Lower lobe of right lung (tissue), 2 donors: ENCODE measurements around the gene FXYD4. TPM values are rescaled to one million over a fixed set of nuclear protein-coding genes. Genes with fewer than 3 reads are reported as not detected.
A peak's percentile ranks its signal among the peaks of the same experiment; 100 is the strongest.

Source experiments
- ATAC-seq, 2 donors: fragments of 200-7000 bp; cut with Tn5 transposase; one replicate each; pipeline ENCODE4 v1.9.1; 2020 to 2022; ENCODE audit warnings: mild to moderate bottlenecking in 2 of 2, moderate library complexity in 2 of 2
- DNase-seq: peaks from one replicate; pipeline ENCODE4 v3.0.0-alpha.2; 2020
- H3K27ac ChIP-seq: fragments of 200-600 bp; one replicate; pipeline ENCODE4 v1.8.0; 2022
- H3K27me3 ChIP-seq: fragments of 200-600 bp; one replicate; pipeline ENCODE4 v1.8.0; 2022; ENCODE audit warnings: low read depth
- H3K36me3 ChIP-seq: fragments of 200-600 bp; one replicate; pipeline ENCODE4 v1.8.0; 2022; ENCODE audit warnings: mild to moderate bottlenecking
- H3K4me1 ChIP-seq: fragments of 200-600 bp; one replicate; pipeline ENCODE4 v1.8.0; 2022
- H3K4me3 ChIP-seq: fragments of 200-600 bp; one replicate; pipeline ENCODE4 v1.8.0; 2022; ENCODE audit warnings: mild to moderate bottlenecking
- H3K9me3 ChIP-seq: fragments of 200-600 bp; one replicate; pipeline ENCODE4 v1.8.0; 2022
- CTCF ChIP-seq: fragments of 200-600 bp; IDR thresholded peaks from one replicate; pipeline ENCODE4 v1.8.0; 2022; ENCODE audit warnings: antibody characterized with exemption, mild to moderate bottlenecking
- intact Hi-C: fragments of 100-400 bp; cut with DNase I; formaldehyde crosslinking; loops from one replicate; pipeline ENCODE4 v1.11.0; 2022
- long read RNA-seq: library from polyadenylated mRNA; unstranded; transcript quantifications from one replicate; pipeline ENCODE4 v2.0.0, GENCODE V29; 2021
- total RNA-seq: library from RNA; stranded (reverse); fragmentation: NEBNext Ultra II Directional; extraction: Animal tissue kit (Norgen Biotek cat#: 25700); gene quantifications from one replicate; pipeline ENCODE4 v1.2.1, GENCODE V29; 2021
- donor health status: DM: no; HTN: yes; CAD: no; lungs with severe emphysema.

Gene FXYD4
- not detected for total RNA-seq
- long read RNA-seq, result 0 reads

GRCh38 chr10:43371418-43371817, at the start of gene FXYD4:
TSS of gene FXYD4 (plus strand) at chr10:43371636. CDS start at chr10:43373747, 2,111 bp downstream.
- no peak for TF ChIP-seq CTCF
- no peak within 1 kb of the TSS for H3K27ac ChIP-seq
- peak; percentile 71 to 79 for ATAC-seq

DNA sequence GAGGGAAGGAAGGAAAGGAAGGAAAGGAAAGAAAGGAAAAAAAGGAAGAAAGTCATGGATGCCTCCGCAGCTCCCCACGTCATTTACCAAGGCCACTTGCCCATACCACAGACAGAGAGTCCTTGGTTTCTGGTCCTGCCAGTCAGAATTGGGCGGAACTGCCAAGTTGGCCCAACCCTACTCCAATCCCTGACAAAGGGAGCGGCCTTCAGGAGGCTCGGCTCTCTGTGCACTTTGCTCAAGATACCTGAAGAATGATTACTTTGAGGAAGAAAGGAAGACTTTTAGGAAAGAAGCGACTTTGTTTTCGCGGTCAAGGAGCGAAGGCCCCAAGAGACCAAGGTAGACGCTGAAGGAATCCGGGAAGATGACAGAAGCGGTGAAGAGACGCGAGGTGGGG, 49.1 kb upstream of the FXYD4 start:
- H3K36me3 ChIP-seq, result no peaks in the 10 kb centered on the region
- peak; percentile 74 to 86 for ATAC-seq
- peak overlapping the region; percentile 31 for H3K27ac ChIP-seq
- DNase-seq, result no peak
- peak overlapping the region; percentile 35 for H3K4me3 ChIP-seq
- H3K4me1 ChIP-seq, result peaks cover 4% of the 10 kb centered on the region
- H3K27me3 ChIP-seq, result peaks cover 10% of the 10 kb centered on the region
- intact Hi-C loops, result no loop called here
- no peaks in the 10 kb centered on the region for H3K9me3 ChIP-seq
- TF ChIP-seq CTCF, result no peak

More at GRCh38 chr10:43371418-43371817, at the start of gene FXYD4:
- no peaks in the 10 kb centered on the region for H3K4me1 ChIP-seq
- H3K4me3 ChIP-seq, result no peak within 1 kb of the TSS
- no peaks in the 10 kb centered on the region for H3K9me3 ChIP-seq
- H3K36me3 ChIP-seq, result no peaks in the 10 kb centered on the region
- intact Hi-C loops, result no loop called here
- no peaks in the 10 kb centered on the region for H3K27me3 ChIP-seq
- peak; percentile 70 for DNase-seq

DNA sequence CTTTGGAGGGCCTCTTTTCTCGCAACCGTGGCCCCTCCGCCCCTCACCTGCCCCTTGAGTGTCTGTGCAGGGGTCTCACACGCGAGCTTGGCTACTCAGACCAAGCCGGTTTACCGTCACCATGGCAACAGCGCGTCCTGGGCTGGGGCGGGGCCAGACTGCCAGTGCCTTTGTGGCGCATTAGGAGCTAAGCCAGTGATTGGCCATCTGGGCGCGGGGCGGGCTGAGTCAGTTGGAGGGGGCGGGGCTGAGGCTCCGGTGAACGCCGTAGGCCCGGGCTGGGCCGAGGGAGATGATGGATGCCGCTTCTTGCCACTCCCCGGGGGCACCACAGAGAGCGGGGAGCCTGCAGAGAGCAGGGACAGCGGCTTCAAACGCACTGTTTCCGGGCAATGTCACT, 48.7 kb upstream of the FXYD4 start:
- Histone ChIP-seq H3K9me3 (no peaks in the 10 kb centered on the region), H3K27me3 (peaks cover 10% of the 10 kb centered on the region), H3K27ac (peak overlapping the region; percentile 31), H3K36me3 (no peaks in the 10 kb centered on the region), H3K4me1 (peaks cover 4% of the 10 kb centered on the region), H3K4me3 (peak overlapping the region; percentile 35)
- ATAC-seq, result peak; percentile 97 to 99
- DNase-seq, result peak; percentile 94
- TF ChIP-seq CTCF, result no peak
- intact Hi-C loops, result no loop called here

DNA sequence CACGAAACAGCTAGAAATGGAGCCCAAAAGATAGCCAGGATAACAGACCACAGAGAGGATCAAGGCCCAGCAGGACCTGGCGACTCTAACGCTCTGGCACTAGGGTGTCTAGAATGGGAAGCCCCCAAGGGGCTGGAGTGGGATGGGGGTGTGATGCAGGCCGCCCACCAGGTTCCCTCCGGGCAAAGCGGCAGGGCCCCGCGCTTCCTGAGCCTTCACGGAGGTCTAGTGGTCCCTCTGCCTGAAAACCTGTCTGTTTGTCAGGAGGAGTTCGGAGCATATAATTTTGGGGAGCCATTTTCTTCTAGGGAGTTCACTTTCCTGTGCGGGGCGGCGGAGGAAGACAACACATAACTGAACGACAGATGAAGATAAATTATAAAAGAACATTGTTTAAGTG, 48.2 kb upstream of the FXYD4 start:
- no peak for ATAC-seq
- TF ChIP-seq CTCF, result no peak
- intact Hi-C loops, result no loop called here
- DNase-seq, result no peak
- Histone ChIP-seq H3K4me3 (peak overlapping the region; percentile 35), H3K27ac (peak overlapping the region; percentile 31), H3K4me1 (peaks cover 4% of the 10 kb centered on the region), H3K27me3 (peaks cover 10% of the 10 kb centered on the region), H3K36me3 (no peaks in the 10 kb centered on the region), H3K9me3 (no peaks in the 10 kb centered on the region)

- H3K27ac ChIP-seq, result no peak overlapping the region
- intact Hi-C loops, result no loop called here
- peaks cover 4% of the 10 kb centered on the region for H3K4me1 ChIP-seq
- H3K36me3 ChIP-seq, result no peaks in the 10 kb centered on the region
- H3K4me3 ChIP-seq, result no peak overlapping the region
- no peaks in the 10 kb centered on the region for H3K9me3 ChIP-seq
- peaks cover 10% of the 10 kb centered on the region for H3K27me3 ChIP-seq
- no peak for TF ChIP-seq CTCF
- DNase-seq, result no peak
- ATAC-seq, result no peak
These were observed 46.6 kb upstream of the FXYD4 start for GRCh38 chr10:43324876-43325275.

GRCh38 chr10:43327171-43327570, 44.3 kb upstream of the FXYD4 start:
- Histone ChIP-seq H3K9me3 (no peaks in the 10 kb centered on the region), H3K27ac (no peak overlapping the region), H3K27me3 (peaks cover 10% of the 10 kb centered on the region), H3K36me3 (no peaks in the 10 kb centered on the region), H3K4me1 (peaks cover 12% of the 10 kb centered on the region), H3K4me3 (no peak overlapping the region)
- DNase-seq, result no peak
- TF ChIP-seq CTCF, result no peak
- no peak for ATAC-seq
- intact Hi-C loops, result no loop called here
